Measurements from ENCODE around the gene MAD2L1BP.
"Not testable (repeated sequence)": the region's sequence is repeated elsewhere in the genome, so short reads cannot be mapped to it uniquely, and the experiment has no call there.

Gene MAD2L1BP

GRCh38 chr6:43634702-43635303 is 837 bp upstream of the MAD2L1BP start:
- peak overlapping the region; percentile 93 for H3K27ac Mint-ChIP-seq
- H3K4me1 Mint-ChIP-seq, result peaks cover 56% of the 10 kb centered on the region

GRCh38 chr6:43636308-43636659 is 644 bp downstream of the MAD2L1BP start:
- H3K27ac Mint-ChIP-seq, result peak overlapping the region; percentile 93
- peak overlapping the region; percentile 95 for H3K4me3 Mint-ChIP-seq
- peak; percentile 10 for ATAC-seq
- peaks cover 52% of the 10 kb centered on the region for H3K4me1 Mint-ChIP-seq
- DNase-seq, result peak; percentile 23
- no peaks in the 10 kb centered on the region for H3K27me3 Mint-ChIP-seq
- H3K36me3 Mint-ChIP-seq (ENCODE audit: low read depth), result peaks cover 35% of the 10 kb centered on the region
- H3K9me3 Mint-ChIP-seq, result no peaks in the 10 kb centered on the region

More at GRCh38 chr6:43634702-43635303, 837 bp upstream of the MAD2L1BP start:
- Mint-ChIP-seq H3K9me3 (no peaks in the 10 kb centered on the region), H3K36me3 (ENCODE audit: low read depth) (peaks cover 22% of the 10 kb centered on the region), H3K4me3 (peak overlapping the region; percentile 95), H3K27me3 (no peaks in the 10 kb centered on the region)
- ATAC-seq (no peak), DNase-seq (no peak)

- Mint-ChIP-seq H3K27ac (peak overlapping the region; percentile 11), H3K27me3 (no peaks in the 10 kb centered on the region), H3K4me3 (no peak overlapping the region), H3K9me3 (no peaks in the 10 kb centered on the region), H3K36me3 (ENCODE audit: low read depth) (peaks cover 38% of the 10 kb centered on the region), H3K4me1 (peaks cover 49% of the 10 kb centered on the region)
- ATAC-seq (no peak), DNase-seq (no peak)
These were observed 4.6 kb downstream of the MAD2L1BP start for GRCh38 chr6:43639984-43640800.

GRCh38 chr6:43644940-43645612 is 9.4 kb downstream of the MAD2L1BP start, which contains the start of gene RSPH9:
Gene RSPH9 (plus strand): TSS chr6:43645036. CDS start chr6:43645099, 63 bp downstream.
- no peaks in the 10 kb centered on the region for H3K27me3 Mint-ChIP-seq
- ATAC-seq (peak; percentile 84), DNase-seq (peak; percentile 79)
- peak within 1 kb of the TSS; percentile 24 for H3K27ac Mint-ChIP-seq
- H3K36me3 Mint-ChIP-seq (ENCODE audit: low read depth), result peaks cover 13% of the 10 kb centered on the region
- peaks cover 13% of the 10 kb centered on the region for H3K4me1 Mint-ChIP-seq
- no peaks in the 10 kb centered on the region for H3K9me3 Mint-ChIP-seq
- peak within 1 kb of the TSS; percentile 74 for H3K4me3 Mint-ChIP-seq

- ATAC-seq, result no peak
These were observed 9.9 kb downstream of the MAD2L1BP start for GRCh38 chr6:43645613-43645964.

GRCh38 chr6:43647613-43648012 is 12.0 kb downstream of the MAD2L1BP start:
- no peak overlapping the region for H3K27ac Mint-ChIP-seq
- H3K36me3 Mint-ChIP-seq (ENCODE audit: low read depth), result no peaks in the 10 kb centered on the region
- H3K4me3 Mint-ChIP-seq, result no peak overlapping the region
- H3K9me3 Mint-ChIP-seq, result no peaks in the 10 kb centered on the region
- peaks cover 5% of the 10 kb centered on the region for H3K4me1 Mint-ChIP-seq
- ATAC-seq, result no peak
- DNase-seq, result no peak
- H3K27me3 Mint-ChIP-seq, result no peaks in the 10 kb centered on the region

More at GRCh38 chr6:43645613-43645964, 9.9 kb downstream of the MAD2L1BP start:
- H3K4me1 Mint-ChIP-seq, result peaks cover 10% of the 10 kb centered on the region
- peak overlapping the region; percentile 74 for H3K4me3 Mint-ChIP-seq
- peaks cover 7% of the 10 kb centered on the region for H3K36me3 Mint-ChIP-seq (ENCODE audit: low read depth)
- no peak for DNase-seq
- H3K9me3 Mint-ChIP-seq, result no peaks in the 10 kb centered on the region
- peak overlapping the region; percentile 24 for H3K27ac Mint-ChIP-seq
- no peaks in the 10 kb centered on the region for H3K27me3 Mint-ChIP-seq

GRCh38 chr6:43648248-43648647 is 12.6 kb downstream of the MAD2L1BP start:
- Mint-ChIP-seq H3K4me1 (peaks cover 5% of the 10 kb centered on the region), H3K4me3 (no peak overlapping the region), H3K27me3 (no peaks in the 10 kb centered on the region), H3K9me3 (no peaks in the 10 kb centered on the region), H3K36me3 (ENCODE audit: low read depth) (no peaks in the 10 kb centered on the region), H3K27ac (peak overlapping the region; percentile 4)
- DNase-seq, result no peak
- no peak for ATAC-seq

- H3K4me3 Mint-ChIP-seq; H3K36me3 Mint-ChIP-seq (ENCODE audit: low read depth); H3K9me3 Mint-ChIP-seq; H3K27ac Mint-ChIP-seq; ATAC-seq; DNase-seq; H3K4me1 Mint-ChIP-seq; H3K27me3 Mint-ChIP-seq: not testable (repeated sequence)
These were observed 17.2 kb downstream of the MAD2L1BP start for GRCh38 chr6:43652822-43653221.

GRCh38 chr6:43657221-43657802 is 21.7 kb downstream of the MAD2L1BP start:
- Mint-ChIP-seq H3K9me3 (no peaks in the 10 kb centered on the region), H3K27ac (no peak overlapping the region), H3K4me3 (no peak overlapping the region), H3K27me3 (no peaks in the 10 kb centered on the region), H3K36me3 (ENCODE audit: low read depth) (no peaks in the 10 kb centered on the region), H3K4me1 (no peaks in the 10 kb centered on the region)
- DNase-seq (no peak), ATAC-seq (no peak)

- H3K9me3 Mint-ChIP-seq, result no peaks in the 10 kb centered on the region
- no peaks in the 10 kb centered on the region for H3K4me1 Mint-ChIP-seq
- H3K36me3 Mint-ChIP-seq (ENCODE audit: low read depth), result no peaks in the 10 kb centered on the region
- ATAC-seq (no peak), DNase-seq (no peak)
- H3K27me3 Mint-ChIP-seq, result no peaks in the 10 kb centered on the region
- no peak overlapping the region for H3K4me3 Mint-ChIP-seq
- H3K27ac Mint-ChIP-seq, result no peak overlapping the region
These were observed 22.5 kb downstream of the MAD2L1BP start for GRCh38 chr6:43658161-43658560.

- H3K27me3 Mint-ChIP-seq; H3K9me3 Mint-ChIP-seq; DNase-seq; H3K36me3 Mint-ChIP-seq (ENCODE audit: low read depth); H3K4me1 Mint-ChIP-seq; H3K27ac Mint-ChIP-seq; ATAC-seq; H3K4me3 Mint-ChIP-seq: not testable (repeated sequence)
These were observed 27.3 kb downstream of the MAD2L1BP start for GRCh38 chr6:43662948-43663347.

- ATAC-seq (no peak), DNase-seq (no peak)
- Mint-ChIP-seq H3K4me3 (no peak overlapping the region), H3K9me3 (no peaks in the 10 kb centered on the region), H3K27me3 (no peaks in the 10 kb centered on the region), H3K27ac (no peak overlapping the region), H3K36me3 (ENCODE audit: low read depth) (peaks cover 2% of the 10 kb centered on the region), H3K4me1 (peaks cover 33% of the 10 kb centered on the region)
These were observed 29.7 kb downstream of the MAD2L1BP start for GRCh38 chr6:43665376-43665775.

GRCh38 chr6:43666196-43666920 is 30.7 kb downstream of the MAD2L1BP start:
- Mint-ChIP-seq H3K27me3 (no peaks in the 10 kb centered on the region), H3K27ac (no peak overlapping the region), H3K9me3 (no peaks in the 10 kb centered on the region), H3K4me1 (peaks cover 36% of the 10 kb centered on the region), H3K4me3 (no peak overlapping the region), H3K36me3 (ENCODE audit: low read depth) (peaks cover 3% of the 10 kb centered on the region)
- ATAC-seq, result no peak
- no peak for DNase-seq

All from activated naive CD8-positive, alpha-beta T cell treated with anti-CD3 and anti-CD28 coated beads, Interleukin-2, amount 50 U/mL, for 24 hours (primary cell).